SH-SY5Y (cell line): ENCODE data around the gene BABAM2.

Source experiments
- GATA2 ChIP-seq: IDR thresholded peaks from 2 replicates; pipeline ENCODE4 v1.6.1; 2011; ENCODE audit warnings: mild to moderate bottlenecking, low read depth, low read length
- GATA3 ChIP-seq: IDR thresholded peaks from 2 replicates; pipeline ENCODE4 v1.6.1; 2011; ENCODE audit warnings: low read depth, mild to moderate bottlenecking, low read length, moderate library complexity

DNA sequence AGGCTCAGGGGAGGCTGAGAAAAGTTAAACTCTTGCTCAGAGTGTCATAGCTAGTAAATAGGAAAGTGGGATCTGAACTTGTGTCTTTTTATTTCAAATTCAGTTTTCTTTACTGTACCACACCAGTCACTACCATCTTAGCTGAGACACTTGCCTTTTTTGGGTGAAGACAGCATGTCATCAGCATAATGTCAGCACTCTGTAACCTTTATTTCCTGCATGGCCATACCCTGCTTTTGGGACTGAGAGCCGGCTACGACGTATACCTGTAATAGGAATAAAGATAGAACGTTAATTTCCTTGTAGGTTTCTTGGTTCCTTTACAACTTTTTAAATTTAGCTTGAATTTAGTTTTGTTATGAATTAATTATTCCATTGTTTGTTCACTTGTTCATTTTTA lies 202.8 kb downstream of the BABAM2 start:
- TF ChIP-seq GATA2 (no peak), GATA3 (no peak)
